IMR-90 (cell line): ENCODE data around the gene RAP1A. TPM values are rescaled to one million over a fixed set of nuclear protein-coding genes. Genes with fewer than 3 reads are reported as not detected.

ENCODE experiments used
- ATAC-seq: fragments of 200-7000 bp; cut with Tn5 transposase; 2 replicates; pipeline ENCODE4 v1.9.1; 2020; ENCODE audit warnings: low read depth, mild to moderate bottlenecking, moderate library complexity
- BruUV-seq: library from RNA; stranded (reverse); fragments of 400-500 nt; replicated peaks from 2 replicates; lab custom pipeline; 2021; lab: Mats Ljungman, UMichigan
- CTCF ChIA-PET: fragments of 300-600 bp; formaldehyde crosslinking; extraction: SDS; loops from one replicate; lab custom pipeline; 2021; ENCODE audit warnings: antibody characterized with exemption; lab: Yijun Ruan, JAX
- POLR2A ChIA-PET: fragments of 300-600 bp; sonication (Branson Sonifier 250); formaldehyde crosslinking; loops from one replicate; lab custom pipeline; 2022; ENCODE audit warnings: antibody characterized with exemption; ENCODE audit not compliant: unreplicated experiment; lab: Charles Lee
- DNase-seq: peaks from one replicate; pipeline ENCODE4 v3.0.0; 2013
- H2AFZ ChIP-seq: replicated peaks from 2 replicates; pipeline ENCODE3; 2013; ENCODE audit warnings: low read length, mild to moderate bottlenecking; ENCODE audit not compliant: poor library complexity
- H2AK5ac ChIP-seq: 2 replicates; pipeline ENCODE4 v1.6.1; 2013; ENCODE audit warnings: low read depth, low read length, inconsistent platforms
- H2AK9ac ChIP-seq: replicated peaks from 2 replicates; pipeline ENCODE3; 2013; ENCODE audit warnings: mild to moderate bottlenecking, low read depth, low read length, moderate library complexity; ENCODE audit not compliant: poor library complexity
- H2BK120ac ChIP-seq: 2 replicates; pipeline ENCODE4 v1.6.1; 2013; ENCODE audit warnings: low read depth, low read length, inconsistent platforms
- H2BK15ac ChIP-seq: 3 replicates; pipeline ENCODE4 v1.6.1; 2013; ENCODE audit warnings: low read depth, low read length, inconsistent platforms
- H2BK20ac ChIP-seq: 2 replicates; pipeline ENCODE4 v1.6.1; 2013; ENCODE audit warnings: low read depth, mild to moderate bottlenecking, inconsistent platforms, low read length, moderate library complexity
- H2BK5ac ChIP-seq: 2 replicates; pipeline ENCODE4 v1.6.1; 2013; ENCODE audit warnings: mild to moderate bottlenecking, low read depth, low read length, inconsistent platforms; ENCODE audit not compliant: poor library complexity, severe bottlenecking
- H3K14ac ChIP-seq: replicated peaks from 2 replicates; pipeline ENCODE4 v1.6.1; 2013; ENCODE audit warnings: low read depth, low read length, inconsistent platforms
- H3K18ac ChIP-seq: 2 replicates; pipeline ENCODE4 v1.6.1; 2013; ENCODE audit warnings: low read depth, low read length, control low read depth
- H3K23ac ChIP-seq: 2 replicates; pipeline ENCODE4 v1.6.1; 2013; ENCODE audit warnings: low read depth, low read length, inconsistent platforms
- H3K27ac ChIP-seq: 2 replicates; pipeline ENCODE4 v1.5.1; 2013; ENCODE audit warnings: mild to moderate bottlenecking, control low read depth, low read length; ENCODE audit not compliant: insufficient read depth
- H3K27me3 ChIP-seq: 2 replicates; pipeline ENCODE4 v1.6.1; 2013; ENCODE audit warnings: low read length; ENCODE audit not compliant: control insufficient read depth, insufficient read depth
- H3K36me3 ChIP-seq: 2 replicates; pipeline ENCODE4 v1.6.1; 2013; ENCODE audit warnings: low read length, mixed read lengths; ENCODE audit not compliant: control insufficient read depth, insufficient read depth
- H3K4ac ChIP-seq: 2 replicates; pipeline ENCODE4 v1.6.1; 2013; ENCODE audit warnings: low read depth, low read length, inconsistent platforms
- H3K4me1 ChIP-seq: 2 replicates; pipeline ENCODE4 v1.6.1; 2013; ENCODE audit warnings: low read length, mixed read lengths; ENCODE audit not compliant: control insufficient read depth, insufficient read depth
- H3K4me2 ChIP-seq: 2 replicates; pipeline ENCODE4 v1.6.1; 2013; ENCODE audit warnings: low read depth, mild to moderate bottlenecking, control low read depth, low read length, moderate library complexity
- H3K4me3 ChIP-seq: 2 replicates; pipeline ENCODE4 v1.5.1; 2013; ENCODE audit warnings: low read depth, mild to moderate bottlenecking, control low read depth, low read length, moderate library complexity; ENCODE audit not compliant: insufficient read depth
- H3K56ac ChIP-seq: 2 replicates; pipeline ENCODE4 v1.6.1; 2013; ENCODE audit warnings: low read length, inconsistent platforms; ENCODE audit not compliant: insufficient read depth; ENCODE audit errors: extremely low read depth
- H3K79me1 ChIP-seq, 2 experiments: 2 replicates each; pipeline ENCODE4 v1.6.1; 2013; ENCODE audit warnings: low read length in 2 of 2, inconsistent platforms in 1 of 2, low read depth in 1 of 2
- H3K9ac ChIP-seq: 2 replicates; pipeline ENCODE4 v1.6.1; 2013; ENCODE audit warnings: low read depth, low read length, control low read depth
- H3K9me1 ChIP-seq: 2 replicates; pipeline ENCODE4 v1.6.1; 2013; ENCODE audit warnings: low read length, inconsistent platforms; ENCODE audit not compliant: insufficient read depth
- H3K9me3 ChIP-seq: 2 replicates; pipeline ENCODE4 v1.6.1; 2013; ENCODE audit warnings: low read length; ENCODE audit not compliant: control insufficient read depth, insufficient read depth
- H4K20me1 ChIP-seq: 2 replicates; pipeline ENCODE4 v1.6.1; 2013; ENCODE audit warnings: low read length, inconsistent platforms; ENCODE audit not compliant: insufficient read depth
- H4K5ac ChIP-seq: 2 replicates; pipeline ENCODE4 v1.6.1; 2013; ENCODE audit warnings: mild to moderate bottlenecking, low read depth, low read length, control low read depth
- H4K8ac ChIP-seq, 2 experiments: 2 replicates each; pipeline ENCODE4 v1.6.1; 2013; ENCODE audit warnings: low read depth in 2 of 2, low read length in 2 of 2, control low read depth in 1 of 2, inconsistent platforms in 1 of 2
- H4K91ac ChIP-seq: 2 replicates; pipeline ENCODE4 v1.6.1; 2013; ENCODE audit warnings: low read depth, low read length, inconsistent platforms; ENCODE audit not compliant: insufficient read depth
- CEBPB ChIP-seq: IDR thresholded peaks from 2 replicates; pipeline ENCODE4 v1.6.1; 2012; ENCODE audit warnings: low read depth, low read length, improper control_type of control experiment
- CHD1 ChIP-seq: IDR thresholded peaks from 2 replicates; pipeline ENCODE4 v1.6.1; 2012; ENCODE audit warnings: low read depth, low read length, improper control_type of control experiment
- CTCF ChIP-seq: conservative IDR thresholded peaks from 2 replicates; pipeline ENCODE4 v1.5.1; 2012; ENCODE audit warnings: mild to moderate bottlenecking, low read depth, low read length, improper control_type of control experiment
- NFE2L2 ChIP-seq: fragments of 150-350 bp; IDR thresholded peaks from 2 replicates; pipeline ENCODE4 v1.6.1; 2016; ENCODE audit warnings: low read depth, mild to moderate bottlenecking, low read length
- POLR2A ChIP-seq: IDR thresholded peaks from 2 replicates; pipeline ENCODE4 v1.6.1; 2012; ENCODE audit warnings: mild to moderate bottlenecking, low read depth, low read length
- USF2 ChIP-seq: fragments of 150-350 bp; IDR thresholded peaks from 2 replicates; pipeline ENCODE4 v1.6.1; 2017; ENCODE audit warnings: mild to moderate bottlenecking, antibody characterized with exemption, low read length, low read depth
- WGBS, 2 experiments: methylation state at CpG; one replicate each; pipeline versions ENCODE4 v1.1.5 to v1.1.7; 2013; ENCODE audit warnings: missing lambda C conversion rate in 2 of 2; ENCODE audit not compliant: insufficient read length in 1 of 2; ENCODE audit errors: extremely low coverage in 2 of 2; 5-methylcytosine and 5-hydroxymethylcytosine counted together
- dilution Hi-C: fragments of 300-500 bp; cut with HindIII; formaldehyde crosslinking; loops from one replicate; pipeline ENCODE4 v1.14.3; 2018; ENCODE audit warnings: low sequenced_read_pairs; ENCODE audit not compliant: unreplicated experiment
- in situ Hi-C: fragments of 300-500 bp; cut with MboI; formaldehyde crosslinking; loops from 3 replicates; pipeline ENCODE4 v1.14.3; 2019; ENCODE audit warnings: low sequenced_read_pairs, inconsistent platforms, mixed read lengths
- intact Hi-C: fragments of 100-400 bp; cut with micrococcal nuclease; formaldehyde crosslinking; loops from 2 replicates; pipeline ENCODE4 v1.10.0; 2022
- polyA plus RNA-seq, 3 experiments: library from polyadenylated mRNA; depleted of rRNA; stranded (reverse); fragments of >200 nt; gene quantifications; 2 replicates each; pipeline ENCODE4 v1.2.3, GENCODE V29; 2012; ENCODE audit warnings: low replicate concordance in 1 of 3
- total RNA-seq: library from RNA; depleted of rRNA; stranded (reverse); fragments of >200 nt; gene quantifications from 2 replicates; pipeline ENCODE4 v1.2.3, GENCODE V29; 2012

The RAP1A gene
- total and polyA plus RNA-seq, 2 of the 4 experiments (the other 2 are of a cell fraction): 18.1 to 43.6 TPM

- TF ChIP-seq POLR2A: no peak
- TF ChIP-seq NFE2L2: no peak
- TF ChIP-seq CHD1: no peak
These were observed 25.9 kb upstream of the RAP1A start (continued) for GRCh38 chr1:111593403-111594305.

GRCh38 chr1:111594306-111594693 lies 25.3 kb upstream of the RAP1A start:
- H2BK120ac ChIP-seq: no peak overlapping the region
- no peak for ATAC-seq
- no peak overlapping the region for H2BK5ac ChIP-seq
- dilution Hi-C loops (no loop called here), in situ Hi-C loops (no loop called here), intact Hi-C loops (no loop called here)
- H2AFZ ChIP-seq: no peak overlapping the region
- ChIA-PET CTCF (no interaction called here), POLR2A (no interaction called here)
- H2AK9ac ChIP-seq: no peak overlapping the region
- H3K9me1 ChIP-seq: peaks cover 5% of the 10 kb centered on the region; the same call in 1 of the 2 replicates
- no peak overlapping the region for H4K91ac ChIP-seq
- no peak overlapping the region for H3K27ac ChIP-seq
- no peaks in the 10 kb centered on the region for H3K36me3 ChIP-seq
- no peak overlapping the region for H2BK20ac ChIP-seq
- H4K8ac ChIP-seq: no peak overlapping the region
- no peaks in the 10 kb centered on the region for H3K27me3 ChIP-seq
- H3K79me1 ChIP-seq: no peaks in the 10 kb centered on the region
- H3K4me2 ChIP-seq: no peak overlapping the region
- no peaks in the 10 kb centered on the region for H3K9me3 ChIP-seq
- no peak overlapping the region for H3K4me3 ChIP-seq
- no CpG with 5 or more reads among the region's 4 CpGs for WGBS, 2 experiments
- H2BK15ac ChIP-seq: no peak overlapping the region
- H3K9ac ChIP-seq: no peak overlapping the region
- no peak for TF ChIP-seq POLR2A
- no peak for TF ChIP-seq NFE2L2
- no peak for TF ChIP-seq USF2
- no peak for TF ChIP-seq CEBPB
- TF ChIP-seq CTCF: no peak
- no peak for DNase-seq
- no TSS peak for BruUV-seq
- no peak overlapping the region for H4K5ac ChIP-seq
- no peak overlapping the region for H3K4ac ChIP-seq
- no peaks in the 10 kb centered on the region for H4K20me1 ChIP-seq
- peak overlapping the region; percentile 12; the same call in 1 of the 2 replicates for H2AK5ac ChIP-seq
- H3K56ac ChIP-seq: no peak overlapping the region
- H3K18ac ChIP-seq: 0 out of 2 replicates have a peak overlapping the region, but pooled peaks have one; percentile 9
- H3K4me1 ChIP-seq: peaks cover 13% of the 10 kb centered on the region
- H3K23ac ChIP-seq: no peak overlapping the region
- no peak overlapping the region for H3K14ac ChIP-seq
